HG03280 (cell line): ENCODE results near the gene KDM2B.
"Not testable (repeated sequence)": the region's sequence is repeated elsewhere in the genome, so short reads cannot be mapped to it uniquely, and the experiment has no call there.

Experiments used
- ATAC-seq: cut with Tn5 transposase; IDR thresholded peaks from one replicate; pipeline ENCODE4 v1.9.1; 2021; ENCODE audit warnings: mild to moderate bottlenecking, moderate library complexity; ENCODE audit not compliant: unreplicated experiment

Gene KDM2B

GRCh38 chr12:121507984-121508383, 72.8 kb downstream of the KDM2B start:
- ATAC-seq: no peak

DNA sequence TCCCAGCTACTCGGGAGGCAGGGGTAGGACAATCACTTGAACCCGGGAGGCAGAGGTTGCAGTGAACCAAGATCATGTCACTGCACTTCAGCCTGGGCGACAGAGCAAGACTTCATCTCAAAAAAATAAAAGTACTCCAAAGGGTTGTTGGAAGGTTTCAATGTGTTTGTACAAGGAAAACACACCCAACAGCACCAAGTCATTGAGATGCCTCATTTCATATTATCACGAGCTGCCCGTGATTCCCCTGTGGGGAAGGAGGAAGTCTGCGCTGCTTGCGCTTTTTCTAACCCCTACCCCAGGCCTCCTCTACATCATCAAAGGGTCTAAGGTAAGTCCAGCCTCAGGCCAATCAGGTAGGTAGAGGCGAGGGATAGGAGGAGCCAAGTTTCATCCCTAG, 73.6 kb downstream of the KDM2B start:
- ATAC-seq: no peak

DNA sequence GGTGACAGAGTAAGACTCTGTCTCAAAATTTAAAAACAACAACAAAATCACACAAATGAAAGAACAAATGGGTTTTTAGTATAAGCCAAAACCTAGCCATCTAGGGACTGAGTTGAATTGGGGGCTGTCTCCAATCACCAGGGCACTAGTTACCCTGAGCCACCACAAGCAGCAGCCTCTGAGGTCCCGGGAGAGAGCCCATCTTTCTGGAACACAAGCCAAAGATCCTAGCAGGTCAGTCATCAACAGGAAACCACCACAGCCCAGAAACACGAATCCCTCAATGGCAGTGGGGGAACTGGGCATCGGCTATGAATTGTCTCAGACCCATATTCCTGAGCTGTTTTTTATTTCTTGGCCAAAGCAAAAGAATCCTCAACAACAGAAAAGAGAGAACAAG, 75.3 kb downstream of the KDM2B start:
- no peak for ATAC-seq

- ATAC-seq: no peak
These were observed 76.3 kb downstream of the KDM2B start for GRCh38 chr12:121504505-121504904.

DNA sequence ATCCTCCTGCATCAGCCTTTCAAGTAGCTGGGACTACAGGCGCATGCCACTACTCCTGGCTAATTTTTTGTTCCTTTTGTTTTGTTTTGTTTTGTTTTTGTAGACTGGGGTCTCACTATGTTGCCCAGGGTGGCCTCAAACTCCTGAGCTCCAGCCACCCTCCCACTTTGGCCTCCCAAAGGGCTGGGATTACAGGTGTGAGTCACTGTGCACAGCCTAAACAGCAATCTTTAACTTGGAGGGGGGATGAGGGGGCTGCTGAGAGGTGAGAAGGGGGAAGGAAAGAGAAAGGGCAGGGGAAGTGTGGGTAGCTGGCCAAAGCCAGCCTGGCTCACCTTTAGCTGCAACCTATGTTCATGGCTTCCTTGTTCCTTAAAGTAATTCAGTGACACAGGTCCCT, 77.4 kb downstream of the KDM2B start:
- no peak for ATAC-seq

GRCh38 chr12:121501946-121502345, 78.9 kb downstream of the KDM2B start:
- no peak for ATAC-seq

DNA sequence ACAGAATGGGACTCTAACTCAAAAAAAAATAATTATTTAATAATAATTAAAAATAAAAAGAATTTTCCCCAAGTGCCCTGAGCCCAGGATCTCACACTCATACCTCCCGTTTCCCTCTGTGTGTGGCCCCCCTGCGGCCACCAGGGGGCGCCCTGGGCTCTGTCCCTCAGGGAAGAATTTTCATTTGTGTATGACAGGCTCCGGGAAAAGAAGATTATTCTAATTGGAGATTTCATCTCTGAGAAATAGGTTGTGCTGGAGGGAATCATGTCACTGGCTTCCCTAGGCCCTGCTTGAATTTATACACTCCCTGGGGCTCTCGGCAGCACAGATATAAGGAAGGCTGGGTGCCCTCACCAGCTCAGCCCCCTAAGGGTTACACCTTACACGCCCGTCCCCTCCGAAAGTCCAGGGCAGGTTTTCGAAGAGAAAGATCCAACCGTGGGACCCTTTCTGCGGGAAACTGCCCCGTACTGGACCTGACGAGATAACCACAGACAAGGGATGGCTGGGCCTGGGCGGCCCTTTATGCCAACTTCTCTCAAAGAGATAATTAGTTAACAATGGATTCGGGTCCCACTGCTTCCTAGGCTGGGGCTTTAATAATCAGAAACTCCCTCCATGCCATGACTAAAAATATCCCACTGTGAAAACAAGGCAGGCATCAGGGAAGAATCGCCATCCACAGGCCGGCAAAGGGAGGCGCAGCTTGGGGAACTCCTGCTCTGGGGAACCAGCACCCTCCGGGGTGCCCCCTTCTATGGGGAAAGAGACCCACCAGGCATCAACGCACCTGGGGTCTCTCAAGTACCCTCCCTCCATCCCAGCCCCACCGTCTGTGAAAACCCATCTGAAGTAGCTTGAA, 80.7 kb downstream of the KDM2B start:
- ATAC-seq: no peak

- no peak for ATAC-seq
These were observed 85.1 kb downstream of the KDM2B start for GRCh38 chr12:121495746-121496145.

- ATAC-seq: no peak
These were observed 86.6 kb downstream of the KDM2B start for GRCh38 chr12:121494093-121494787.

GRCh38 chr12:121490401-121491281, 90.2 kb downstream of the KDM2B start:
- no peak for ATAC-seq

DNA sequence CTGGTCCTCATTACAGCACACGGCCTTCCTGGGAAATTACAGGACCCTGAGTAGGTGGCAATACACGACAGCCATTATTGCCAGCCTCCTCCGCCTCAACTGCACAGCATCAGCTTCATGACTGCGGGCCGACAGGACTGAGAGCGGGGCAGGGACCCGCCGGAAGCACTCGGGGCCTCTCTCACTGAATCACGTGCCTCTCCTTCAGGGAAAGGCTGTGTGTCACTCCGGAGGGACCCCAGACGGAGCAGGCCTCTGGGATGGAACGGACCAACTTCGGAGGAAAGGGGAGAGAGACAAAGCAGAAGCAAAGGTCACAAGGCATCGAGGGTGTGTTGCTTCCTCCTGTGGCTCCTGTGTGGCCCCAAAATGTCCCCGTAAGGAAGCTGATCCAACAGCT, 90.9 kb downstream of the KDM2B start:
- no peak for ATAC-seq

GRCh38 chr12:121484967-121485366, 95.9 kb downstream of the KDM2B start:
- ATAC-seq: no peak

GRCh38 chr12:121484564-121484963, 96.3 kb downstream of the KDM2B start:
- not testable (repeated sequence) for ATAC-seq

- ATAC-seq: no peak
These were observed 96.9 kb downstream of the KDM2B start for GRCh38 chr12:121483949-121484348.

GRCh38 chr12:121476477-121476876, 104.3 kb downstream of the KDM2B start:
- no peak for ATAC-seq

GRCh38 chr12:121475279-121475678, 105.5 kb downstream of the KDM2B start:
- no peak for ATAC-seq

DNA sequence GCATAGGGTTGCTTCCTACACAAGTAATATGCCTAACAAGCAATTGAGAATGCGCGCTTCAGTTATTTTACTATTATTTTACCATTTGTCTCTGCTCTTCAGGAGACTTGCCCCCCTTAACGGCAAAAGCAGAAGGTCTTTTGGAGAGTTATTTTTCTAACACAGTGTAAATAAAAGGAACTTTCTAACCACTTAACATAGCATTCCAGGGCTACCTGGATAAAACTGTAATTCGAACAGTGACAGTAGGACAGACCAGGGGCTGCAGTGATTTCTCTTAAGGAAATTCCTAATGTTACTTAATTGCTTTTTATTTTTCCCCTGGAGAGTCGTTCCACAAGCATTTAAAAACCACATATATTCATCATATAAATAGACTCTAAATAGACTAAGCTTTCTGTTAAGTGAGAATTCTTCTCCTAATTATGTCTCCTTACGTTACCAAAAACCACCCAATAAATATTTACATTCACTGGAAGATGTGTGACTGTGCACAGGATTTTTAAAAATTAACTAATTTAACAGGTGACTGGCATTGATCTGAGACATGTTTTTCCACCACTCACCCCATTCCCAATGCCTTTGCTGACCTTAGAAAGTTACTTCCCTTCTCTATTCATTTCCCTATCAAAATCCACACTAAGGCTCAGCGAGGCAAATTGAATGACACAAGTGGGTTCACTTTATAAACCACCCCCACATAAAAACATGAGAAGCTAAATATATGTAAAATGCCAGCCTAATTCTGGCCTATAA, 108.5 kb downstream of the KDM2B start:
- no peak for ATAC-seq

DNA sequence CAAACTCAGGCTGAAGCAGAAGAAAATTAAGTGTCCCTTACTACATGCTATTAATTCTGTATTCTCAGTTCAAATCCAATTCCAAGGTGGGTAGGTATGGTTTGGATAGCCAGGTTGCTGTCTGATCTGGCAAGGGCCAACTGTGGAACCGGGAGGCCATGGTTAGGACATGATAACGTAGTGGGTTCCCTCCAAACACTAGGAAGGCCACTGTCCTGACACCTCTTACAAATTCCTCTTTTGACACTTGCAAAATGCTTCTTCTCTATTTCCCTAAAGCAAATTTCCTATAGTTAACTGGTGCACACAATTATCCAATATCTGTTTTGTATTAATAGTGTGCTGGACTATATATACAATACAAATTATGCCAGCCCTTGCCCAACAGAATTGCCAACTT, 110.1 kb downstream of the KDM2B start:
- no peak for ATAC-seq

DNA sequence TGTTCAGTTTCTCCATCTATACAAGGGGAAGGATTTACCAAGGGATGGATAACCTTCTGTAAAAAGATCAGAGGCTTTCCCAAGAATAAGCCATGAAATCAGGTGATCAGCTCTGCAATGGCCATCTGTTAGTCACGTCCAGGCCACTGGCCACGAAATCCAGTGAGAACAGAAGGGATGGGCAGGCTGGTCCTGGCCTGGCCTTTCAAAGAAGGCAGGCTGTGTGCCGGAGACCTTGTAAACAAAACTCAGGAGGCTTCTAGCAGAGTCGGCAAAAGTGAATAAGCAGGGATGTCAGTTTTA, 112.4 kb downstream of the KDM2B start:
- no peak for ATAC-seq

DNA sequence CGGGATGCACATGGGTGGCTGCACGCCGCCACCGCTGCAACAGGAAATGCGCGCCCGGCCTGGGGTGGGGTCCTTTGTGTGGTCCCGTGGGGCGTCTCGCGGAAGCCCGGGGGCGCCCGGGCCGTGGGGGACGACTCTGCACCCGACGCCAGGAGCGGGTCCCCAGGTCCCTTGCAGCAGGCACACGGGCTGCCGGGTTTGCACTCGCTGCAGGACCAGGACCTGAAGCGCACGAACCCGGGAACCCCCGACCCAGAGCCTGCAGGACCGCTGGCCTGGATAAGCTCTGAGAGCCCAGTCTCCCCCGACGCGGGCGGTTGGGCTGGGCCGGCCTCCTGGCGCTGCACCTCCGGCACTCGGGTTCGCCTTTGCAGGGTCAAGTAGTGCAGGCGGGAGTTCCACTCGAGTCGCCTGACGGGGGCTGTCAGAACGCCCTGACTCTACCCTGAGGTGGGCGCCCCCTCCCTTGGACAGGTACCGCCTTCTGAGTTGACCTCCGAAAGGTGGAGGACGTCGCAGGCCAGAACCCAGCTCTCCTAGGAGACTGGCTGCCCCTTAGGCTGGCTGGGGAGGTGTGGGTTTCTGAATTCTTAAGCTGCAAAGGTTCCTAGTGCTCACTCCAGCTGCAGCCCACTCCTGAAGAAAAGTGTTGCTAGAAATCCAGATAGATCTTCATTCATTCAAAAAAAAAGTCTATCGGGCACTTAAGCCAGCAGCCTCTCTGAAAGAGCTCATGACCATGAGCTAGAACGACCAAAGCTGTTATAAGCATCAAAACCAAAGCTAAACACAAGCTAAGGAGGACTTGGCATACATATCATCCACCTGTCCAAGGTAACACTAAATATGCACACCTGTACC, 113.0 kb downstream of the KDM2B start:
- ATAC-seq: peak; percentile 8
